Measurements from ENCODE around the gene SLAIN2.

DNA sequence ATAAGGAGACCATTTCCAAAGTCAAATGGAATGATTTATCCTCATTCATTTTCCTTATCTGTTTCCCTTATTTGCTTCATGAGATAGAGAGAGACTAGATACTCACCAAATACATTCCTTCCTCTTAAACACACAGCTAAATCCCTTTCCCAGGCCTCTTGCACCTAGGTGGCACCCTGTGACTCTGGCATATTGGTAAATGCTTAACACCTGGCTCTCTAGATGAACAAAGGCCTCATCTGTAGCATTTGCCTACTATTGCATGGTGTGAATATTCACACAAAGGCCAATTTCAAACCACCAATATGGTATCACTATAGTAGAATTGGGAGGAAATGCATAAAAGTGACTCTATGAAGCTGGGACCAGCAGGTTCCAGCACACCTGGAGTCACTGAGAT is 119.7 kb downstream of the SLAIN2 start:
- no peak for TF ChIP-seq POLR2A (IDR thresholded peaks at IDR 0.05)
- TF ChIP-seq, protein P1, sequence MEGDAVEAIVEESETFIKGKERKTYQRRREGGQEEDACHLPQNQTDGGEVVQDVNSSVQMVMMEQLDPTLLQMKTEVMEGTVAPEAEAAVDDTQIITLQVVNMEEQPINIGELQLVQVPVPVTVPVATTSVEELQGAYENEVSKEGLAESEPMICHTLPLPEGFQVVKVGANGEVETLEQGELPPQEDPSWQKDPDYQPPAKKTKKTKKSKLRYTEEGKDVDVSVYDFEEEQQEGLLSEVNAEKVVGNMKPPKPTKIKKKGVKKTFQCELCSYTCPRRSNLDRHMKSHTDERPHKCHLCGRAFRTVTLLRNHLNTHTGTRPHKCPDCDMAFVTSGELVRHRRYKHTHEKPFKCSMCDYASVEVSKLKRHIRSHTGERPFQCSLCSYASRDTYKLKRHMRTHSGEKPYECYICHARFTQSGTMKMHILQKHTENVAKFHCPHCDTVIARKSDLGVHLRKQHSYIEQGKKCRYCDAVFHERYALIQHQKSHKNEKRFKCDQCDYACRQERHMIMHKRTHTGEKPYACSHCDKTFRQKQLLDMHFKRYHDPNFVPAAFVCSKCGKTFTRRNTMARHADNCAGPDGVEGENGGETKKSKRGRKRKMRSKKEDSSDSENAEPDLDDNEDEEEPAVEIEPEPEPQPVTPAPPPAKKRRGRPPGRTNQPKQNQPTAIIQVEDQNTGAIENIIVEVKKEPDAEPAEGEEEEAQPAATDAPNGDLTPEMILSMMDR (IDR thresholded peaks at IDR 0.05), result no peak
